ENCODE data around the gene PBRM1. TPM values are rescaled to one million over a fixed set of nuclear protein-coding genes. Genes with fewer than 3 reads are reported as not detected.

Gene PBRM1
- total and polyA plus RNA-seq, 2 donors (not counting 3 experiments of a cell fraction or from before 2014, with no cell fraction given) = 26.7 to 87.1 TPM

- Histone ChIP-seq H3K27me3 (ENCODE audit: control insufficient read depth in 2 of 2, insufficient read depth in 2 of 2, low read length in 2 of 2) (no peaks in the 10 kb centered on the region), H3K4me1 (ENCODE audit: control insufficient read depth, extremely low read depth, insufficient read depth, low read length) (peaks cover 11% of the 10 kb centered on the region), H3K9me3 (replicated peaks; ENCODE audit: control insufficient read depth, insufficient read depth, low read length) (no peaks in the 10 kb centered on the region), H3K79me2 (ENCODE audit: control insufficient read depth, insufficient read depth, low read length) (peaks cover 52% of the 10 kb centered on the region), H3K4me3 (replicated peaks in 1 of 3; ENCODE audit: insufficient read depth in 1 of 3, low read depth in 1 of 3, low read length in 3 of 3) (no peak overlapping the region), H3K9me1 (replicated peaks; ENCODE audit: control insufficient read depth, extremely low read depth, insufficient read depth, low read length) (no peaks in the 10 kb centered on the region), H3K4me2 (ENCODE audit: insufficient read depth, low read length) (no peak overlapping the region), H2AFZ (ENCODE audit: low read depth, low read length) (no peak overlapping the region), H4K20me1 (replicated peaks; ENCODE audit: control insufficient read depth, extremely low read depth, insufficient read depth, low read length) (peaks cover 2% of the 10 kb centered on the region), H3K27ac (ENCODE audit: insufficient read depth, low read depth, low read length) (no peak overlapping the region), H3K36me3 (ENCODE audit: control insufficient read depth in 2 of 2, extremely low read depth in 1 of 2, insufficient read depth in 2 of 2, low read length in 2 of 2) (peaks cover 48 to 58% of the 10 kb centered on the region in 2 experiments), H3K9ac (replicated peaks; ENCODE audit: extremely low read depth, insufficient read depth, low read length) (no peak overlapping the region)
- ChIA-PET CTCF (no interaction called here), POLR2A (no interaction called here)
- FAIRE-seq (no peak), DNase-seq (ENCODE audit: low read depth, low spot score) (no peak)
- dilution Hi-C loops (cut with MboI; ENCODE audit: extremely low pct_ligation_motif_present, low sequenced_read_pairs) (no loop called here), intact Hi-C loops (cut with micrococcal nuclease) (no loop called here)
- no TSS peak for BruUV-seq (replicated peaks)
- TF ChIP-seq CTCF (IDR thresholded peaks at IDR 0.05; ENCODE audit: extremely low read depth in 1 of 2, insufficient read depth in 1 of 2, low read depth in 1 of 2, low read length in 2 of 2) (no peak), MAX (IDR thresholded peaks at IDR 0.05; ENCODE audit: insufficient read depth, insufficient read length) (no peak), JUN (IDR thresholded peaks at IDR 0.05; ENCODE audit: borderline replicate concordance, insufficient read depth, insufficient read length, low read depth) (no peak), GATA2 (IDR thresholded peaks at IDR 0.05; ENCODE audit: insufficient read depth, insufficient read length, low read depth, low read length) (no peak), POLR2AphosphoS5 (IDR thresholded peaks at IDR 0.05; ENCODE audit: insufficient read depth, low read depth, low read length) (no peak), MYC (IDR thresholded peaks at IDR 0.05; ENCODE audit: low read depth, low read length) (no peak), EZH2 (IDR thresholded peaks at IDR 0.05; ENCODE audit: borderline replicate concordance, low read depth, low read length, severe bottlenecking) (no peak), POLR2A (IDR thresholded peaks at IDR 0.05; ENCODE audit: low read depth, low read length) (no peak), FOS (IDR thresholded peaks at IDR 0.05; ENCODE audit: borderline replicate concordance, insufficient read depth, low read length) (no peak)
Observed at GRCh38 chr3:52690560-52690959, 4.8 kb upstream of the PBRM1 start.
